Neural cell (in vitro differentiated cells): ENCODE measurements around the gene GEMIN4. TPM values are rescaled to one million over a fixed set of nuclear protein-coding genes. Genes with fewer than 3 reads are reported as not detected.

Experiments used
- H2AFZ ChIP-seq: fragments of 200-600, 300-800 bp; sonication (generic), shearing (Covaris generic); 2 replicates; pipeline ENCODE4 v1.6.0; 2014; ENCODE audit warnings: low read depth, mild to moderate bottlenecking, antibody characterized with exemption, low read length, moderate library complexity
- H3F3A ChIP-seq: fragments of 200-600 bp; shearing (Covaris generic); 2 replicates; pipeline ENCODE4 v1.6.1; 2016; ENCODE audit warnings: mild to moderate bottlenecking, moderate library complexity, mixed read lengths, antibody characterized with exemption, low read length; ENCODE audit not compliant: insufficient read depth, poor library complexity, severe bottlenecking
- H3K27ac ChIP-seq: fragments of 200-600, 300-800 bp; sonication (generic), shearing (Covaris generic); 2 replicates; pipeline ENCODE4 v1.5.1; 2014; ENCODE audit warnings: mild to moderate bottlenecking, low read length, moderate library complexity
- H3K27me3 ChIP-seq: fragments of 300-800, 200-600 bp; sonication (generic), shearing (Covaris generic); 2 replicates; pipeline ENCODE4 v1.6.0; 2014; ENCODE audit warnings: mild to moderate bottlenecking, low read depth, low read length, moderate library complexity; ENCODE audit not compliant: insufficient read depth
- H3K36me3 ChIP-seq: fragments of 300-800, 200-600 bp; sonication (generic), shearing (Covaris generic); 2 replicates; pipeline ENCODE4 v1.5.1; 2014; ENCODE audit warnings: mild to moderate bottlenecking, antibody characterized with exemption, low read length, moderate library complexity; ENCODE audit not compliant: insufficient read depth
- H3K4me2 ChIP-seq: fragments of 300-800, 200-600 bp; sonication (generic), shearing (Covaris generic); 2 replicates; pipeline ENCODE4 v1.6.0; 2014; ENCODE audit warnings: mild to moderate bottlenecking, low read length
- H3K4me3 ChIP-seq: fragments of 300-800, 200-600 bp; sonication (generic), shearing (Covaris generic); 2 replicates; pipeline ENCODE4 v1.5.1; 2014; ENCODE audit warnings: mild to moderate bottlenecking, low read length, moderate library complexity
- H3K79me2 ChIP-seq: fragments of 200-600 bp; shearing (Covaris generic); replicated peaks from 2 replicates; pipeline ENCODE4 v1.6.0; 2014; ENCODE audit warnings: mild to moderate bottlenecking, low read length, moderate library complexity; ENCODE audit not compliant: insufficient read depth
- H3K9ac ChIP-seq: fragments of 300-800, 200-600 bp; sonication (generic), shearing (Covaris generic); 2 replicates; pipeline ENCODE4 v1.6.1; 2016; ENCODE audit warnings: mild to moderate bottlenecking, low read length, mixed read lengths
- H3K9me2 ChIP-seq: fragments of 200-600 bp; shearing (Covaris generic); 2 replicates; pipeline ENCODE4 v1.6.1; 2016; ENCODE audit warnings: mild to moderate bottlenecking, low read length, mixed read lengths; ENCODE audit not compliant: insufficient read depth
- H3K9me3 ChIP-seq: fragments of 200-600, 300-800 bp; sonication (generic), shearing (Covaris generic); 2 replicates; pipeline ENCODE4 v1.6.1; 2016; ENCODE audit warnings: mild to moderate bottlenecking, mixed run types, low read length, moderate library complexity, mixed read lengths
- H4K20me1 ChIP-seq: fragments of 200-600 bp; shearing (Covaris generic); 2 replicates; pipeline ENCODE4 v1.6.1; 2016; ENCODE audit warnings: mild to moderate bottlenecking, mixed run types; ENCODE audit not compliant: insufficient read depth
- EP300 ChIP-seq: fragments of 450-650 bp; conservative IDR thresholded peaks from 2 replicates; pipeline ENCODE4 v1.6.1; 2014; ENCODE audit warnings: antibody characterized with exemption, mild to moderate bottlenecking, moderate library complexity; ENCODE audit not compliant: poor library complexity, severe bottlenecking
- EZH2 ChIP-seq: fragments of 200-600, 300-800 bp; shearing (Covaris generic), sonication (generic); IDR thresholded peaks from 2 replicates; pipeline ENCODE4 v1.6.1; 2014; ENCODE audit warnings: antibody characterized with exemption, low read length, borderline replicate concordance, mild to moderate bottlenecking; ENCODE audit not compliant: insufficient read depth, poor library complexity, severe bottlenecking
- MXI1 ChIP-seq: fragments of 450-650 bp; conservative IDR thresholded peaks from 2 replicates; pipeline ENCODE4 v1.6.1; 2014; ENCODE audit warnings: antibody characterized with exemption, mild to moderate bottlenecking; ENCODE audit not compliant: poor library complexity, severe bottlenecking
- POLR2AphosphoS5 ChIP-seq: IDR thresholded peaks from 2 replicates; pipeline ENCODE4 v1.6.1; 2012
- RAD21 ChIP-seq: fragments of 450-650 bp; conservative IDR thresholded peaks from 2 replicates; pipeline ENCODE4 v1.6.1; 2014; ENCODE audit warnings: antibody characterized with exemption, mild to moderate bottlenecking, moderate library complexity
- SMC3 ChIP-seq: fragments of 450-650 bp; conservative IDR thresholded peaks from 2 replicates; pipeline ENCODE4 v1.6.1; 2014; ENCODE audit warnings: antibody characterized with exemption, mild to moderate bottlenecking, moderate library complexity; ENCODE audit not compliant: poor library complexity
- TAF1 ChIP-seq: IDR thresholded peaks from 2 replicates; pipeline ENCODE4 v1.6.1; 2012; ENCODE audit warnings: low read depth
- polyA plus RNA-seq: library from polyadenylated mRNA; depleted of rRNA; stranded (reverse); fragments of >200 nt; gene quantifications from 2 replicates; pipeline ENCODE4 v1.2.3, GENCODE V29; 2014
- TF ChIP-seq, protein P1 (sequence below): IDR thresholded peaks from 2 replicates; pipeline ENCODE4 v1.6.1; 2012; ENCODE audit warnings: borderline replicate concordance
- TF ChIP-seq, protein P2 (sequence below): fragments of 450-650 bp; IDR thresholded peaks from 2 replicates; pipeline ENCODE4 v1.5.1; 2014; ENCODE audit warnings: antibody characterized with exemption, mild to moderate bottlenecking, moderate library complexity; ENCODE audit not compliant: poor library complexity, severe bottlenecking

GEMIN4 gene
- polyA plus RNA-seq, 1 donor from 2014 or later = 4.5 TPM

DNA sequence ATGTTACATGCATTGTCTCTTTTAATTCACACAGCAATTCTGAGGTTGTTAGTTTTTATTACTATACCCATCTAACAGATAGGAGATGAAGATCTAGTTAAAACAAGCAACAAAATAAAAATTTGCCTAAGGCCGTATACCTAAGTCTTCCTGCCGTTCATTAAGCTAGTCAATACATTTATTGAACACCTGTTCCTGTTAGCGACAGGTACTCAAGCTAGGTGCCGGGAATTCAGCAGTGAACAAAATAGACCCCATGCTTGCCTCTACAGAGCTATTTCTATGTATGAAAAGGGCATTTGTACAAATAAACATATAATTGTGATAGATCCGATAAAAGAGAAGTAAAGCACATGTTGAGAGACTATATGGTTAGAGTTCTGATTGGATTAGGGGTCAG lies 34.0 kb downstream of the GEMIN4 start:
- Histone ChIP-seq H3K4me3 (peak overlapping the region; percentile 25), H3K9ac (no peak overlapping the region), H3K9me3 (no peaks in the 10 kb centered on the region), H2AFZ (no peak overlapping the region), H3K27me3 (no peaks in the 10 kb centered on the region), H3K4me2 (no peak overlapping the region), H3K79me2 (peaks cover 28% of the 10 kb centered on the region), H3F3A (no peaks in the 10 kb centered on the region), H3K9me2 (no peaks in the 10 kb centered on the region), H4K20me1 (no peaks in the 10 kb centered on the region), H3K27ac (no peak overlapping the region), H3K36me3 (no peaks in the 10 kb centered on the region)
- TF ChIP-seq TAF1 (no peak), POLR2AphosphoS5 (no peak), MXI1 (no peak), RAD21 (no peak), SMC3 (no peak), EP300 (no peak)
- TF ChIP-seq, protein P1, sequence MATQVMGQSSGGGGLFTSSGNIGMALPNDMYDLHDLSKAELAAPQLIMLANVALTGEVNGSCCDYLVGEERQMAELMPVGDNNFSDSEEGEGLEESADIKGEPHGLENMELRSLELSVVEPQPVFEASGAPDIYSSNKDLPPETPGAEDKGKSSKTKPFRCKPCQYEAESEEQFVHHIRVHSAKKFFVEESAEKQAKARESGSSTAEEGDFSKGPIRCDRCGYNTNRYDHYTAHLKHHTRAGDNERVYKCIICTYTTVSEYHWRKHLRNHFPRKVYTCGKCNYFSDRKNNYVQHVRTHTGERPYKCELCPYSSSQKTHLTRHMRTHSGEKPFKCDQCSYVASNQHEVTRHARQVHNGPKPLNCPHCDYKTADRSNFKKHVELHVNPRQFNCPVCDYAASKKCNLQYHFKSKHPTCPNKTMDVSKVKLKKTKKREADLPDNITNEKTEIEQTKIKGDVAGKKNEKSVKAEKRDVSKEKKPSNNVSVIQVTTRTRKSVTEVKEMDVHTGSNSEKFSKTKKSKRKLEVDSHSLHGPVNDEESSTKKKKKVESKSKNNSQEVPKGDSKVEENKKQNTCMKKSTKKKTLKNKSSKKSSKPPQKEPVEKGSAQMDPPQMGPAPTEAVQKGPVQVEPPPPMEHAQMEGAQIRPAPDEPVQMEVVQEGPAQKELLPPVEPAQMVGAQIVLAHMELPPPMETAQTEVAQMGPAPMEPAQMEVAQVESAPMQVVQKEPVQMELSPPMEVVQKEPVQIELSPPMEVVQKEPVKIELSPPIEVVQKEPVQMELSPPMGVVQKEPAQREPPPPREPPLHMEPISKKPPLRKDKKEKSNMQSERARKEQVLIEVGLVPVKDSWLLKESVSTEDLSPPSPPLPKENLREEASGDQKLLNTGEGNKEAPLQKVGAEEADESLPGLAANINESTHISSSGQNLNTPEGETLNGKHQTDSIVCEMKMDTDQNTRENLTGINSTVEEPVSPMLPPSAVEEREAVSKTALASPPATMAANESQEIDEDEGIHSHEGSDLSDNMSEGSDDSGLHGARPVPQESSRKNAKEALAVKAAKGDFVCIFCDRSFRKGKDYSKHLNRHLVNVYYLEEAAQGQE = no peak
- TF ChIP-seq, protein P2, sequence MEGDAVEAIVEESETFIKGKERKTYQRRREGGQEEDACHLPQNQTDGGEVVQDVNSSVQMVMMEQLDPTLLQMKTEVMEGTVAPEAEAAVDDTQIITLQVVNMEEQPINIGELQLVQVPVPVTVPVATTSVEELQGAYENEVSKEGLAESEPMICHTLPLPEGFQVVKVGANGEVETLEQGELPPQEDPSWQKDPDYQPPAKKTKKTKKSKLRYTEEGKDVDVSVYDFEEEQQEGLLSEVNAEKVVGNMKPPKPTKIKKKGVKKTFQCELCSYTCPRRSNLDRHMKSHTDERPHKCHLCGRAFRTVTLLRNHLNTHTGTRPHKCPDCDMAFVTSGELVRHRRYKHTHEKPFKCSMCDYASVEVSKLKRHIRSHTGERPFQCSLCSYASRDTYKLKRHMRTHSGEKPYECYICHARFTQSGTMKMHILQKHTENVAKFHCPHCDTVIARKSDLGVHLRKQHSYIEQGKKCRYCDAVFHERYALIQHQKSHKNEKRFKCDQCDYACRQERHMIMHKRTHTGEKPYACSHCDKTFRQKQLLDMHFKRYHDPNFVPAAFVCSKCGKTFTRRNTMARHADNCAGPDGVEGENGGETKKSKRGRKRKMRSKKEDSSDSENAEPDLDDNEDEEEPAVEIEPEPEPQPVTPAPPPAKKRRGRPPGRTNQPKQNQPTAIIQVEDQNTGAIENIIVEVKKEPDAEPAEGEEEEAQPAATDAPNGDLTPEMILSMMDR = no peak

DNA sequence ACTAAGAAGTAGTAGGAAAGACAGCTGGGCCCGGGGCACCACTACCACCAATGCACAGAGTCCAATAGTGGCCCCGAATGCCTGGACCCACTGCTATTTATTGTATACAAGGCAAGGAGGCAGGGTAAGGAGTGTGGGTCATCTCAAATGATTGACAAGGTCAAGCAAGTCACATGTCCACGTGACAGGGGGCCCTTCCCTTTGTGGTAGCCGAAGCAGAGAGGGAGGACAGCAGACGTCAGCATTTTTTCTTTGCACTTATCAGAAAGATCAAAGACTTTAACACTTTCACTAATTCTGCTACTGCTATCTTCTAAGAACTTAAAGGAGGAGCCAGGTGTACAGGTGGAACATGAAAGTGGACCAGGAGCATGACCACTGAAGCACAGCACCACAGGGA lies 43.9 kb downstream of the GEMIN4 start:
- Histone ChIP-seq H3K9me2 (no peaks in the 10 kb centered on the region), H4K20me1 (no peaks in the 10 kb centered on the region), H2AFZ (no peak overlapping the region), H3K79me2 (peaks cover 9% of the 10 kb centered on the region), H3K36me3 (no peaks in the 10 kb centered on the region), H3K9ac (no peak overlapping the region), H3K4me3 (no peak overlapping the region), H3K27ac (no peak overlapping the region), H3F3A (no peaks in the 10 kb centered on the region), H3K9me3 (no peaks in the 10 kb centered on the region), H3K4me2 (no peak overlapping the region), H3K27me3 (no peaks in the 10 kb centered on the region)
- TF ChIP-seq MXI1 (no peak), EP300 (no peak), RAD21 (no peak), EZH2 (no peak), TAF1 (no peak), POLR2AphosphoS5 (no peak), SMC3 (no peak)
- TF ChIP-seq, protein P1 = no peak
- TF ChIP-seq, protein P2 = no peak
